HG03103 (cell line): ENCODE measurements around the gene ART3.
"Not testable (repeated sequence)": the region's sequence is repeated elsewhere in the genome, so short reads cannot be mapped to it uniquely, and the experiment has no call there.

ENCODE experiments used
- ATAC-seq: cut with Tn5 transposase; IDR thresholded peaks from one replicate; pipeline ENCODE4 v1.9.1; 2021; ENCODE audit warnings: low read depth; ENCODE audit not compliant: unreplicated experiment

Gene ART3, protein sequence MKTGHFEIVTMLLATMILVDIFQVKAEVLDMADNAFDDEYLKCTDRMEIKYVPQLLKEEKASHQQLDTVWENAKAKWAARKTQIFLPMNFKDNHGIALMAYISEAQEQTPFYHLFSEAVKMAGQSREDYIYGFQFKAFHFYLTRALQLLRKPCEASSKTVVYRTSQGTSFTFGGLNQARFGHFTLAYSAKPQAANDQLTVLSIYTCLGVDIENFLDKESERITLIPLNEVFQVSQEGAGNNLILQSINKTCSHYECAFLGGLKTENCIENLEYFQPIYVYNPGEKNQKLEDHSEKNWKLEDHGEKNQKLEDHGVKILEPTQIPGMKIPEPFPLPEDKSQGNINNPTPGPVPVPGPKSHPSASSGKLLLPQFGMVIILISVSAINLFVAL

GRCh38 chr4:76074468-76074867, at the start of gene ART3:
ART3 (plus strand) TSS chr4:76074709; CDS start chr4:76075890, 1,181 bp downstream.
- no peak for ATAC-seq

DNA sequence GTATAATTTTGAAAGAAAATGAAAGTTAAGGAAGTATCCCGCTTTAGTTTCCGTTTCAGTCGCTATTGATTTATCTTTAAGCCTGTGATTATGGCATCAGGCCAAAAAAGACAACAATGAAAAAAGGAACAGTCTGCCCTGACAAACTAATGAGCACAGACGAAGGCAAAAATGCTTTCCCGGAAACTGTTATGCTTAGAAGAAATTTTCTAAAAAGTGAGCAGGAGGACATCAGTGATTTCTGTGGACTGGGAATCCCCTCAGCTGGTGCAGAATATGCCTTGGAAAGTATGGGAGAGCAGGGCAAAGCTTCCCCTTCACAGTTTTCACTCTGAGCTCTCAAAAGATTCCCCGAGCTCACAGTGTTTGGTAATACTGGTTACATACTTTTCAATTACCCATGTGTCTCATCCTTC, 46.2 kb upstream of the ART3 start:
- ATAC-seq: no peak

- no peak for ATAC-seq
Observed at GRCh38 chr4:76029300-76029699, 45.2 kb upstream of the ART3 start.

DNA sequence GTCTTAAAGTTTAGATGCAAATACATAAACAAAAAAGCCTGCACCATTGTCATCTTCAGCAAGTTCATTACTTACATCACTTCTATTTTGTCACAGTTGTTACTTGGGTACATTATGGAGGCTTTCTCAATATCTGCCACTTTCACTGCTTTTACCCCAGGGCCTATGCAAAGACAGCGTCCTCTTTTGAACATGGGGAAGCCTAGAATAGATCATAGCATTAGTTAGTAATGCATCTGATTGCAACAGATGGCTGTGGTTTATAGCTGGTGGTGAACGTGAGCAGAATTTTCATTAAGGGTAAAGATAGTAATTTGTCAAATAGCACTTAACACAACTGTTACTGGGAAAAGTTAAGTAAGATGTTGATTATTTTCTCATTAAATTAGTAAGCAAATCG, 39.4 kb upstream of the ART3 start:
- no peak for ATAC-seq

GRCh38 chr4:76035799-76036380, 38.6 kb upstream of the ART3 start, which contains the start of gene CXCL11:
CXCL11 (minus strand) TSS chr4:76036070; CDS start chr4:76035987, 83 bp downstream.
- ATAC-seq: no peak

DNA sequence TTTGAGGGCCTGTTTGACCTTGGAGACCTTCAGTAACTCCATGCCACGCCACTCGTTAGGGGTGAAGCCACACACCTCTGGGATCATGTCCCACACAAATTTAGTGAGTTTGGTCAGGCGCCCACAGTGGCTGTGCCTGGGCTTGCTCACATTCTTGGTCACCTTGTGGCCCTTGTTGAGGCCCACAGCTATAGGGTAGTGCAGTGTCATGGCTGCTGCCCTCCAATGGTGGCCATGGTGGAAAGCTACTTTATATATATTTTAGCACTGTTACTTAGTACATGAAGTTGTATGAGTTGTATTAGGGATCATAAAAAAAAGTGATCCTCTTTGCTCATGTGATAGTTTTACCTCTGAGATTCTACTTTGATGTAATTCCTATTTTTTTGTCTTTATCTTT, 37.7 kb upstream of the ART3 start:
- no peak for ATAC-seq

GRCh38 chr4:76042241-76042998, 32.1 kb upstream of the ART3 start:
- ATAC-seq: not testable (repeated sequence)

- ATAC-seq: not testable (repeated sequence)
Observed at GRCh38 chr4:76043306-76043705, 31.2 kb upstream of the ART3 start.

DNA sequence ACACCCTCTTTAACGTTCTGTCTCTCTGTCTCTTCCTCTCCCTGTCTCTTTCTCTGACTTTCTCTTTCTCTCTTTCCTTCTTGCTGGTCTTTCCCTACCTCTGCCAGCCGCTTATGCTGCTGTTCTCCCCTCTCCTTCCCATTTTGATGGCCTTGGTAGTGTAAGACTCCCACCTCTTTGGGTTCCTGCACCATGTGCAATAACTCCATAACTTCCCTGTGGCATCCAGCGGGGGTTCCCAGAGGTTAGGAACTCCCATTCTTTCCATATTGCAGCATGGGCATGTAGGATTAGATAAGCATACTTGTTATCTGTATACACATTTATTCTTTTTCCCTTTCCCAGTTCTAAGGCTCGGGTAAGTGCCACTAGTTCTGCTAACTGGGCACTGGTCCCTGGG, 29.8 kb upstream of the ART3 start:
- not testable (repeated sequence) for ATAC-seq

DNA sequence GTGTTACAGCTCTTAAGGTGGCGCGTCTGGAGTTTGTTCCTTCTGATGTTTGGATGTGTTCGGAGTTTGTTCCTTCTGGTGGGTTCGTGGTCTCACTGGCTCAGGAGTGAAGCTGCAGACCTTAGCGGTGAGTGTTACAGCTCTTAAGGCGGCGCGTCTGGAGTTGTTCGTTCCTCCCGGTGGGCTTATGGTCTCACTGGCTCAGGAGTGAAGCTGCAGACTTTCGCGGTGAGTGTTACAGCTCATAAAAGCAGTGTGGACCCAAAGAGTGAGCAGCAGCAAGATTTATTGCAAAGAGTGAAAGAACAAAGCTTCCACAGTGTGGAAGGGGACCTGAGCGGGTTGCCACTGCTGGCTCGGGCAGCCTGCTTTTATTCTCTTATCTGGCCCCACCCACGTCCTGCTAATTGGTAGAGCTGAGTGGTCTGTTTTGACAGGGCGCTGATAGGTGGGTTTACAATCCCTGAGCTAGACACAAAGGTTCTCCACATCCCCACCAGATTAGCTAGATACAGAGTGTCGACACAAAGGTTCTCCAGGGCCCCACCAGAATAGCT, 24.6 kb upstream of the ART3 start:
- ATAC-seq: not testable (repeated sequence)

DNA sequence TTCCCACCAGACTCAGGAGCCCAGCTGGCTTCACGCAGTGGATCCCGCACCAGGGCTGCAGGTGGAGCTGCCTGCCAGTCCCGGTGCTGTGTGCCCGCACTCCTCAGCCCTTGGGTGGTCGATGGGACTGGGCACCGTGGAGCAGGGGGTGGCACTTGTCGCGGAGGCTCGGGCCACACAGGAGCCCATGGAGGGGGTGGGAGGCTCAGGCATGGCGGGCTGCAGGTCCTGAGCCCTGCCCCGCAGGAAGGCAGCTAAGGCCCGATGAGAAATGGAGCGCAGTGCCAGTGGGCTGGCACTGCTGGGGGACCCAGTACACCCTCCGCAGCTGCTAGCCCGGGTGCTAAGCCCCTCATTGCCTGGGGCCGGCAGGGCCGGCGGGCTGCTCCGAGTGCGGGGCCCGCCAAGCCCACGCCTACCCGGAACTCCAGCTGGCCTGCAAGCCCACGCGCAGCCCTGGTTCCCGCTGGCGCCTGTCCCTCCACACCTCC, 23.9 kb upstream of the ART3 start:
- ATAC-seq: not testable (repeated sequence)

- ATAC-seq: no peak
Observed at GRCh38 chr4:76053730-76054129, 20.8 kb upstream of the ART3 start.

DNA sequence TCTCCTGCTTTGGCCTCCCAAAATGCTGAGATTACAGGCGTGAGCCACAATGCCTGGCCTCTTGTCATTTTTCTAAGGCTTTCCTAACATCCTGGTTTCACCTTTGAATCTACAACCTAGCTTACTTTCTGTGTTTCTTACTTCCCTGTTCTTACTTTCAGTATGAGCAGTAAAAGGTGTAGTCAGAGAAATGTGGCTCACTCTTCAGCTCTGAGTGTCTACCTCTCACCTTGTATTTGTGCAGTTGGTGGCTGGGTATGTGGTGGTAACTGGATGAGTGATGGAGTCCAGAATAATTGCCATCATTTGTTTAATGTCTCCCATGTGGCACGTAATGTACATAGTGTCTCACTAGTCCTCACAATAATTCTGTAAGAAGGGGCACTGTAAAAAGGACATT, 19.5 kb upstream of the ART3 start:
- peak; percentile 99 for ATAC-seq

DNA sequence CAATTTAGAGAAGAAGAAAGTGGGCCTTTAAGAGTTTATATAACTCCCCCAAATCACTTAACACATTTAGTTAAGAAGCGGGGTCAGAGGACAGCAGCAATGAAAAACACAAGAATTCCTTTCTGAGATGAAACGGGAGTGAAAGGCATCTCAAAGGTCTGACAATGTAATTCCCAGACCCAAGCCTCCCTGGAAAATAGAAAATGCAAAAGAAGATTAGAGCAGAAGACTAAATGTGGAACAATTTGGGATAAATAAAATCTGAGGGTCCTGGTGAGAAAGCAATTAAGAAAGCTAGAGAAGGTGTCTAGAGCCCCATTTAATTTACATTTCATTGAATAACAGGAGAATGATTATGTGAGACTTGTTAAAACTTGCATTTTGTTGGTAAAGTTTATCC, 19.1 kb upstream of the ART3 start:
- no peak for ATAC-seq

DNA sequence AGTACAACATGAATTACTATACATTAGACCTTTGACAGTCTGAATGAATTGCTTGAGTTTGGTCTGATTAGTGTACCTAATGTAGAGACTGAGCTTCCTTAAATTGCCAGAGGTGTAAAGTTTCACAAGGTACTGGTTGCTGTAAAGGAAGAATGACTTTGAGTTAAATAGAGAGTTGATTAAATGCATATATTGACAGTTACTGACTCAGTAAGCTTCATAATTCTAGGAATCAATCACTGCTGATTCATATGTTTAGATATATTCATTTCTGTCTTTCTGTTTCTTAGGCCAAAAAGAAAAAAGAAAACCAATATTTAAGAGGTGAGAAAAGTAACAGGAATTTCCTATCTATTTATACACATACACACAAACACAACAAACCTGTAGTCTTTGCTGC, 16.2 kb upstream of the ART3 start:
- no peak for ATAC-seq

DNA sequence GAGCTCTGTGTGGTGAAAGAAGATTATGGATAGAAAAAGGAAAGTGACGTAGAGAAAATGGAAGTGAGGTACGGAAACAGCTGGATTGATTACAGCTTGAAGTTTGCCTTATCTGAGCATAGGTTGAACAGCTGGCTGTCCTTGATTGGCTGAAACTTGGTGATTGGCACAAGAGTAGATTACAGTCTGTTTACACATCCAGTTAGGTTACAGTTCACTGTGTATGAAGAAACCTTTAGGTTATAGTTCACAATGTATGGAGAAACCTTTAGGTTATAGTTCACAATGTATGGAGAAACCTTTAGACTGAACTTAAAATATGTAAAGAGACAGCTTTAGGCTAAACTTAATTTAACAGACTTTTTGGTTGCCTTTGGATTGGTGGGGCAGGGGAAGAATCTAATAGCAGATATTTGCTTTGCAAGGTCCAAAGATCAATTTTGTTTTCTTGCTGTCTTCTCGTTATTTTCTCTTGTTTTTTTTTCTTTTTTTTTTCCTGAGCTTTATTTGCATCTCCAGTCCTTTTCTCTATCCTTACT, 15.6 kb upstream of the ART3 start:
- ATAC-seq: no peak

DNA sequence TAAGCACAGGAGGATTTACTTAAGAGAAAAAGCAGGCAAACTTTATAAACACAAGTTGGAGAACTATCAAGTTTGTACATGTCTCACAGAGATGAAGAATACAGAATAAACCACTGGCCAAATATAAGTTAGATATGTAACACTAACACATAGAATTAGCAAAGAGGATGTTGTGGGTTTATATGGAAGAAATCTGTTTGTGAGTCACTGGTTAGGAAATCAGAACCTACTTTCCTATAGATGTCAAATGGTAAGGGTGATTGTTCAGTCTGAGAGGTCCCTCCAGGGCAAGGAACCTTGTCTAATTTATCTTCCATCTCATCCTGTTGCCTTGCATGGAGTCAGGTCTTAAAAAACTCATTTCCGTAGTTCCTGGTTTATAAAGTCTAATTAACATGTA, 14.8 kb upstream of the ART3 start:
- no peak for ATAC-seq

- ATAC-seq: no peak
Observed at GRCh38 chr4:76060506-76060905, 14.0 kb upstream of the ART3 start.

- ATAC-seq: no peak
Observed at GRCh38 chr4:76061421-76061820, 13.1 kb upstream of the ART3 start.

- ATAC-seq: peak; percentile 56
Observed at GRCh38 chr4:76061982-76062381, 12.5 kb upstream of the ART3 start.

DNA sequence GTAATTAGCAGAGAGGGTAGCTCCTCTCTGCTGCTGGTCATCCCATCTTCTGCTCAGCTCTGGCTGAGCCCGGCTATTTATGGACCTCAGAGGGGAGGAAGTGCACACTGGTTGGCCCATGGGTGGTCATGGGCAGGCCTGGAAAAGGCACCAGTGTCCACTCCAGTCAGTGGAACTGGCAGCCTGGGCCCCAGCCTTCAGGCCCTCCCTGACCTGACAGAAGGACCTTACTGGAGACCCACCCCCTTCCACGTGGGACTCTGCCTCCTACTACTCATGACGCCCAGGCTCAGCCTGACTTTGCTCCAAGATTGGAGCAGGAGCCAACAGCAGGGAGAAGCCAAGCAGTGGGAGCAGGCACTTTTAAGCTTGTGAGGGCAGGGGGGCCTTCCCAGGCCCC, 8.0 kb upstream of the ART3 start:
- no peak for ATAC-seq
